ENCODE measurements around the gene ZNF629.

Gene ZNF629

DNA sequence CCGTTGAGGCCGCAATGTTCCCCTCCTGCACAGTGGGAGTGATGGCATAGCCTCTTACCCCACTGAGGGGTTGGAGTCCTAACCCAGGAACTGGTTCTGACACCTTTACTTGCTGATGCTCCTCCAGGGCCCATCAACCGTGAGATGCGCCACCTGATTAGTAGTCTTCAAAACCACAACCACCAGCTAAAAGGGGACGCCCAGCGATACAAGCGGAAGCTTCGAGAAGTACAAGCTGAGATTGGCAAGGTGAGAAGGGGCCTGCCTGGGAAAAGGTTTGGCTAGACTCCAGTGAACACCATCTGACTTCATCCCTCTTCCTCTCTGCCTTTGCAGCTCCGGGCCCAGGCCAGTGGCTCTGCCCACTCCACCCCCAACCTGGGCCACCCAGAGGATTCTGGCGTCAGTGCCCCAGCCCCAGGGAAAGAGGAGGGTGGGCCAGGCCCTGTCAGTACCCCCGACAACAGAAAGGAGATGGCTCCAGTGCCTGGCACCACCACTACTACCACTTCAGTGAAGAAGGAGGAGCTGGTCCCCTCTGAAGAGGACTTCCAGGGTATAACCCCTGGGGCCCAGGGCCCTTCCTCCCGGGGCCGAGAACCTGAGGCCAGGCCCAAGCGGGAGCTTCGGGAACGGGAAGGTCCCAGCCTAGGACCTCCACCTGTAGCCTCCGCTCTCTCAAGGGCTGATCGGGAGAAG, 19.1 kb downstream of the ZNF629 start:
- DNase-seq (ENCODE audit: low read depth): no peak

DNA sequence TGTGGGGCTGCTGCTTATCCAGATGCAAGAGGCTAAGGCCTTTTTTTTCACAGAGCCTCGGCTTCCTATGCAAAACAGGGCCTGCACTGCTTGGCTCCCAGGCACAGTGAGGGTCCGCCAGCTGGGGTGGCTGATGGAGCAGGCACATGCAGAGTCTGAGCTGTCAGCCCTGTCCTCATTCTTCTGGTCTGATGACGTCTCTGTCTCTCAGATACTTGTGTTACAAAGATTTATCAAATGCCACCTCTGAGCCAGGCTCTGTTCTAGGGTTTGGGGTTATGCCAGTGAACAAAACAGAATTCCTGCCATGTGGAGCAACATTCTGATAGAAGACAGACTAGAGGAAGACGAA, 20.1 kb downstream of the ZNF629 start:
- no peak for DNase-seq (ENCODE audit: low read depth)

DNA sequence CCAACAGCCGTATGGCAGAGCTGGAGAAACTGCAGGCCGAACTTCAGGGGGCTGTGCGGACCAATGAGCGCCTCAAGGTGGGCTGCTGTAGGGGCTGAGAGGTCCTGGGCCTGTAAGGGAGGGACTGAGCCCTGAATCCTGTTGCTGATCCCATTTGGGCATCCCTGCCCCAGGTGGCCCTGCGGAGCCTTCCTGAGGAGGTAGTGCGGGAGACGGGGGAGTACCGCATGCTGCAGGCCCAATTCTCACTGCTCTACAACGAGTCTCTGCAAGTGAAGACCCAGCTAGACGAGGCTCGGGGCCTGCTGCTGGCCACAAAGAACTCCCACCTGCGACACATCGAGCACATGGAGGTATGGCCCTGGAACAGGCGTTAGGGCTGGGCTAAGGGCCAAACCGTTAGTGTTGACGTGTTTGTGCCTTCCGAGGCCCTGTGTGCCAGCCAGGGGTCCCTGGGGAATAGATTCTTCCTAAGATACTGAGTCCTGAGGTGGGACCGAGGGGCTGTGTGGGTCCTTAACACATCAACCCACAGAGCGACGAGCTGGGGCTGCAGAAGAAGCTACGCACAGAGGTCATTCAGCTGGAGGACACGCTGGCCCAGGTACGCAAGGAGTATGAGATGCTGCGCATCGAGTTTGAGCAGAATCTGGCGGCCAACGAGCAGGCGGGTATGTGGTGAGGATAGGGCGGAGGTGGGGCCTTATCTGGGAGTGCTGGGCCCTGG, 20.6 kb downstream of the ZNF629 start:
- DNase-seq (ENCODE audit: low read depth): no peak

DNA sequence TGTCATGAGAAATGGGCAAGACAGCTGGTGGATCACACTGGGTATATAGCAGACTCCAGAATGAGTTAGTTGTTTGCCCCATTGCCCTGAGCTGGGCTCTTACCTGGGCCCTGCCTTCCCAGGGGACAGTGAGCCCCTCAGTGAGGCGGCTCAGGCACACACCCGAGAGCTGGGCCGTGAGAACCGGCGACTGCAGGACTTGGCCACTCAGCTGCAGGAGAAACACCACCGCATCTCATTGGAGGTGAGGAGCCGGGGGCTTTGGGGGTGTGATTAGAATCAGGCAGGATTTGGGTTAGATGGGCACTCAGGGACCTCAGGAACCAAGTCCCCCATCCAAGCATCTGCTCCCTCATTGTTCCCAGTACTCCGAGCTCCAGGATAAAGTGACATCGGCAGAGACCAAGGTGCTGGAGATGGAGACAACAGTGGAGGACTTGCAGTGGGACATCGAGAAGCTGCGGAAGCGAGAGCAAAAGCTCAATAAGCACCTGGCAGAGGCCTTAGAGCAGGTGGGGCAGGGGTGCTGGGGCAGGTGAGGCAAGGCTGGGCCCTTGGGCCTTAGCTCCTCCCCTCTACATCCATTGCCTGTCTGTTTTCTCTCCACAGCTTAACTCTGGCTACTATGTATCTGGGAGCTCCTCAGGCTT, 22.1 kb downstream of the ZNF629 start:
- no peak for DNase-seq (ENCODE audit: low read depth)

DNA sequence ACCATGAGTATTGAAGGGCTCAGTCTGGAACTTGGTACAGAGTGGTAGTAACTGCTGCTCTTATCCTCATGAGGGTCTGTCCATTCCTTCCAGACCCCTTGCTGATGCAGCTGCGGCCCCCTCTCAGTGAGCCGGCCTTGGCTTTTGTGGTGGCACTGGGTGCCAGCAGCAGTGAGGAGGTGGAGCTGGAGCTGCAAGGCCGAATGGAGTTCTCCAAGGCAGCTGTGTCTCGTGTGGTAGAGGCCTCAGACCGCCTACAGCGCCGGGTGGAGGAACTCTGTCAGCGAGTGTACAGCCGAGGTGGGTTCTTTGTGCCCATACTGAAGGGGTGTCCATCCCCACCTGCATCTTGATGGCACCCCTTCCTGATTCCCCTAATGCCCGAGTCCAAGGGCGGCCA, 22.9 kb downstream of the ZNF629 start:
- DNase-seq (ENCODE audit: low read depth): no peak

DNA sequence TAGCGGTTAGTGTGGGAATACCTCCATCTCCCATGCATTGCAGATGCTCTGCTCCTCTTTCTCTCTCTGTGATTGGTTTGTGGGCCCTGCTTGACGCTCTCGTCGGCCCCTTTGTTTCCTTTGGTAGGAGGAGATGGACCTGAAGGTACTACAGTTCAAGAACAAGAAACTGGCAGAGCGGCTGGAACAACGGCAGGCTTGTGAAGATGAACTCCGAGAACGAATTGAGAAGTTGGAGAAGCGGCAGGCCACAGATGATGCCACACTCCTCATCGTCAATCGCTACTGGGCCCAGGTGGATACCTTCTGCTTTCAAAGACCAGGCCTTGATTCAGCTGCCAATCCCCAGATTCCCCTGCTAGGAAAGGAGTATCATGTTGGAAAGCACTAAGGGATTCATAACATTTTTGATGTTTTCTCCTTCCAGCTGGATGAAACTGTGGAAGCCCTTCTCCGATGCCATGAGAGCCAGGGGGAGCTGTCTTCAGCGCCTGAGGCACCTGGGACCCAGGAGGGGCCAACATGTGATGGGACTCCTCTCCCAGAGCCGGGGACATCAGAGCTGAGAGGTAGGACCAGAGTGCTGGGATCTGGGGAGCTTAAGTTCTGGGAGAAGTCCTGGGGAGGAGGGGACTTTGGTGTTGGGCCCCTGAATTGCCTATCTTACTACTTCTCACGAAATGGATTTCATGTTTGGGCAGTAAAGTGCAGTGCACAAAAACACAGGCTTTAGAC, 23.8 kb downstream of the ZNF629 start:
- no peak for DNase-seq (ENCODE audit: low read depth)

DNA sequence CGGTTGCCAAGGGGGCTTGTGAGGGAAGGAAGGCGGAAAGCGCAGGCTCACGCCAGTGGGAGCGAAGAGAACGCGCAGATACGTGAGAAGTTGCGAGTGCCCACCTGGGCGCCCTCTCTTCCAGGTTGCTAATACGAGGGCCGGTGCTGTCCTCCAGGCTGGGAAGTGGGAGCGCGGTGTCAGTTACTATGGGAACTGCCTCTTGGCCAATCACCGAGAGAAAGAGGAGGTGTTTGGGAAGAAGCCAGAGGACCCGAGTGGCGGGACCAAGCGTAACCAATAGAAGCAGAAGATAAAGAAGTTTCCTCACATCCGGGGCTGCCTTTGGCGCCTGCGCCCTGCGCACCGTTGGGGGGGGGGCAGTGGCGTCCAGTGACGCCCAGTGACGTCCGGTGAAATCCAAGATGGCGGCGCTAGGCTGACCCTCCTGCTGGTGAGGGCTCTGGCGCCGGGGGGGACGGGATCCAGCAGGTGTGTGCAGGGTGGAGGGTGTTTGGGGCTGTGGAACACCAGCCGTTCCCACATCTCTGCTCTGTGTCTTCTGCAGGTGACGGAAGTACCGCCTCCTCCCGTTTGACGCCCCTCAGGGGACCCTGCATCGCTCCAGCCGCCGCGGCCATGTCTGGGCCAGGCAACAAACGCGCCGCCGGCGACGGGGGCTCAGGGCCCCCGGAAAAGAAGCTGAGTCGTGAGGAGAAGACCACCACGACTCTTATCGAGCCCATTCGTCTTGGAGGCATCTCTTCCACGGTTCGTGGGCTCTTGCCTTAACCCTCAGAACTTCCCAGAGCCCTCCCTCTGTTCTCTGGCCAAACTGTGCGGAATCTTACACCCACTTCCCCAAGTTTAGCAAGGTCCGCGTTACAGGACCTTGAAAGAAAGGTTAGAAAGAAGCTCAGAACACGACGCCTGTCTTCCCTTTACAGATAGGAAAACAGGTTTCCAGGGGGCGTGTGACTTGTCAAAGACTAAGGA, 24.8 kb downstream of the ZNF629 start, which contains the start of the genes CFAP119 and RNF40:
Gene CFAP119, minus strand, starts transcription at position 135 of the 975 bp plus-strand sequence. CDS start 314 bp downstream, outside the sequence.
Gene RNF40, plus strand, starts transcription at position 395 of the 975 bp plus-strand sequence. Its CDS starts 224 bp downstream, at position 619.
- peak; percentile 96 for DNase-seq (ENCODE audit: low read depth)

DNA sequence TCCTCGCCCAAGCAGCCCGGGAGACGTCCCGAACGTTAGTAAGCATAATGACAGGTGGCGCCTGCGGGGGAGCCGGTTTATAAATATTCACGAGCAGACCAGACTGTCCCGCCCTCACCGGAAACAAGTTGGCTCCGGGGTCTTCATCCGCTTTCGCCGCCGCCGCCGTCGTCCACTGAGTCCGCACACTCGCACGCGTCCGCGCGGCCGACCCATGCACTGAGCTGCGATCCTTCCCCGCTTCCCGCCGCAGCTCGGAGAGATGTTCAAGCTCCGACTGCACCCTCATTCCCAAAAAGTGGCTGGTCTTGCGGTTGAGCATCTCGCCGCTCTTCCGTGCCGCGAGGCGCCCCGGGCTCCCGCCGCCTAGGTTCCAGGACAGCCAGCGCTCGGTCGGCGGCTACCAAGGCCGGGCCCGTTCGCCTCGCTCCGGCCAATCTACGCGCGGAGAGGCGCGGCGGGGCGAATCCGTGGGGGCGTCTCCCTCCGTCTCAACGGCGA, 25.5 kb downstream of the ZNF629 start:
- no peak for DNase-seq (ENCODE audit: low read depth)

DNA sequence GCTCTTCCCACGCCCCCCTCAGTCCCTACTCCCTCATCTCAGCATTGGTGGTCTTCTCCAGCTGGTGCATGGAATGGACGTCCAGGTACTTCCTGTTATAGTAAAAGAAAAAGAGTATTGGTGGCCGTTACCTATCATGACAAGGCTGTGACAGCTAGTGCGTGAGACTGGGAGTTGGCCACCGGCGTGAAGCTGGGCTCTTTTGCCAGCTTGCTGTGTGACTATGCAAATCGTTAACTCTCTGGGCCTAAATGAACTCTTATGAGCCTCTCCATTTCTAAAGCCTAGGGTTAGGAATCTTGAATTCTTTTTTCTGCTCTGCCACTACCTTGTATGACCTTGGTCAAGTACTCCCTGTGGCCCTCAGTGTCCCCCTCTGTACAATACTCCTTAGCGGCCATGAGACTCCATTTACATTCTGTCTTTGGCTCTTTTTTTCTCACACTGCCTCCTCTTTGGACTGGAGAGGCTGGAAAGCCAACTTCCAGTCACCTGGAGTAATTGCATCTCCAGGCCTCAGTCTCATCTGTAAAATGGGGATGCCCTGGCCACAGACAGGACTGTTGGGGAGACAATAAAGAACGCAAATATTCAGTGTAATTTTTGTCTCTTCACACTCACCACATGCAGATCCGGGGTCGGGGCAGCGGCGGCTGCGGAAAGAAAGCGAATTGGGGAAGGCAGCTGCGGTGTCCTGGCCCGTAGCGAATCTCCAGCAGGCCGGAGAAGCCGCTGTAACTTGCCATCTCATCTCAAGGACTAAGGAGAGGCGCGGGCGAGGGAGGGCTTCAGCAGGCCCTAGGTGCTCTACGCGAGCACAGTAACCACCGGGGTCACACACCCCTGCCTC, 26.2 kb downstream of the ZNF629 start:
- no peak for DNase-seq (ENCODE audit: low read depth)

DNA sequence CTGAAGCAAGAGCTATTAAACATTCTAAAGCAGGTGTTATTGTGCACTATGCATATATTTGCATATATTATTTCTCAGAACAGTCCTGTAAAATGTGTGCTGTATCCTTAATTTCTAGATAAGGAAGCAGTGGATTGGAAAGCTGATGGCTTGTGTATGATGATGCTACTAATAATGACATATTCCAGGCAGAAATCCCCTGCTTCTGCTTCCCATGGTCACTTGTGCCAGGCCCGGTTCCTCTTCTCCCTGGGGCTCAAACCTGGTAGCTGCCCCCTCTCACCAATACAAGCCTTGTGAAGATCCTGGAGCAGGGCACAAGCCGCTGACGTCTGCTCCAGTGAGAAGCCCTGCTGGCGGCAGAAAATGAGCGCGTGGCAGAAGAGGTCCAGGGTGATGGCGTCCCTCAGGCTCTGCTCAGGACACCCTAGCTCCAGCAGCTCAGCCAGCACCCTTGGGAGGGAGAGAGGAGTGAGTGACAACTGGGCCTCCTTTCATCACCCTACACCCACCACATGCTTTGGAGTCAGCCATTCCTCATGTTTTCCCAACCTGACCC, 26.9 kb downstream of the ZNF629 start:
- no peak for DNase-seq (ENCODE audit: low read depth)

DNA sequence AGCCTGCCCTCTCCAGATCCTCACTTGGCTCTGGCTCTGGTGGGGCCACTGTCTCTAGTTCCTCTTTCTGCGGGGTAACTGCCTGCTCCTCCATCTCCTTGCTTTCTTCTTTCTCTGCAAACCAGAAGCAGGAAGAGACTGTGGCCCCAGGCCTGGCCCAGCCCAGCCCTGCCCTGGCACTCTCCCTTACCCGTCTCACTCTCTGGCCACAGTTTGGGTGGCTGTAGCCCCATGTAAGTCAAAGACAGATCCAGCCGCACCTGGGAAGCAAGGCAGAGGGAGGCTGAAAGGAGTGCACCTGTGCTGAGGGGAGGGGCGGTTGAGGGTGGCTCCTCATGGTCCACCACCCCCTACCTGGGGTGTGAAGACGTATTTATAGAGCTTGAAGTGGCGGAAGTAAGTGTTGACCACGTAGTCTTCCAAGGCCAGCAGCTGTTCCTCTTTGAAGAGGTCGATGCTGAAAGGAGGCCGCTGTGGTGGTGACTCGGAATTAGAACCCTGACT, 28.0 kb downstream of the ZNF629 start:
- no peak for DNase-seq (ENCODE audit: low read depth)

DNA sequence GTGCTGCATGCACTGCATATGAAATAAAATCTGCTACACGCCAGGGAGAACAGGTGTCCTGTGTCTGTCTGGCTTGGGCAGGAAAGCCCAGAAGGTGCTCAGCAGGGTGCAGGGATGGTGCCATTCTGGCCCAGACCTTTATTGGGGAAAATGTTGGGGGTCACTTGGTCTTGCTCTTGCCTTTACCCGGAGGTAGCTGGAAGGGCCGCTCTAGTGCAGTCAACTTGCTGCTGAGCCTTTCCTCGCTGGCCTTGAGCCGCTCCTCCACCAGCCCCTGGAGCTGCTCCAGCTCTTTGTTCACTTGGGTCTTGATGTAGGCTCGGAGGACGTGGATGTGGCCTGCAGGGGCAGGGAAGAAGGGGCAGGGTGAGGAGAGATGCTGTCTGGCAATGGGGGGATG, 29.7 kb downstream of the ZNF629 start:
- DNase-seq (ENCODE audit: low read depth): no peak

DNA sequence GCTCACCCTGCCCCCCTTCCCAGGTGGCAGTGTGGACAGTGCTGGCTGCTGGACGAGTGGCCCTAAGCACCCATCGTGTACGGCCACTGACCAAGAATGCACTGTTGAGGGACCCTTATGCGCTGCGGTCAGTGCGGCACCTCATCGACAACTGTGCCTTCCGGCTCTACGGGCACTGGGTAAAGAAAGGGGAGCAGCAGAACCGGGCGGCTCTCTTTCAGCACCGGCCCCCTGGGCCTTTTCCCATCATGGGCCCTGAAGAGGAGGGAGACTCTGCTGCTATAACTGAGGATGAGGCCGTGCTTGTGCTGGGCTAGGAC, 30.3 kb downstream of the ZNF629 start:
- DNase-seq (ENCODE audit: low read depth): no peak

DNA sequence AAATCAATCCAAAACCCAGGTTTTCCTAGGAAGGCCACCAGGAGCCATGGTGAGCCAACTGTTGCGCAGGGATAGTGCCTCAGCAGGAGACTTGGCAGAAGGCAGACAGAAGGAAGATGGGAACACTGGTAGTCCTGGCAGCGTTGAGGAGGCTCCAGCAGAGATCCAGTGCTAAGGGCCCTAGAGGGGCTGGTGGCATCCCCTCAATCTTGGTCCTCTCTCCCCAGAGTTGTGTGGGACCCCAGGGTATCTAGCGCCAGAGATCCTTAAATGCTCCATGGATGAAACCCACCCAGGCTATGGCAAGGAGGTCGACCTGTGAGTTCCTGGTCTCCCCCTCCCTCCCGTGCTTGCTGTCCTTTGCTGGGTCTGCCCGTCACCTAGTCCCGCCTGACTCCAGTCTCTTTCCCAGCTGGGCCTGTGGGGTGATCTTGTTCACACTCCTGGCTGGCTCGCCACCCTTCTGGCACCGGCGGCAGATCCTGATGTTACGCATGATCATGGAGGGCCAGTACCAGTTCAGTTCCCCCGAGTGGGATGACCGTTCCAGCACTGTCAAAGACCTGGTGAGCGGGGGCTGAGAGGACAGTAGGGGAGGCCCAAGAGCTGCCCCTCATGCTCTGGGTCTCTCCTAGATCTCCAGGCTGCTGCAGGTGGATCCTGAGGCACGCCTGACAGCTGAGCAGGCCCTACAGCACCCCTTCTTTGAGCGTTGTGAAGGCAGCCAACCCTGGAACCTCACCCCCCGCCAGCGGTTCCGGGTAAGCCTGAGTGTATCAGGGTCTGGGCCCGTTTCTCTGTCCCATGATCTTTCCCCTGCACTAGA, 30.8 kb downstream of the ZNF629 start:
- DNase-seq (ENCODE audit: low read depth): no peak

DNA sequence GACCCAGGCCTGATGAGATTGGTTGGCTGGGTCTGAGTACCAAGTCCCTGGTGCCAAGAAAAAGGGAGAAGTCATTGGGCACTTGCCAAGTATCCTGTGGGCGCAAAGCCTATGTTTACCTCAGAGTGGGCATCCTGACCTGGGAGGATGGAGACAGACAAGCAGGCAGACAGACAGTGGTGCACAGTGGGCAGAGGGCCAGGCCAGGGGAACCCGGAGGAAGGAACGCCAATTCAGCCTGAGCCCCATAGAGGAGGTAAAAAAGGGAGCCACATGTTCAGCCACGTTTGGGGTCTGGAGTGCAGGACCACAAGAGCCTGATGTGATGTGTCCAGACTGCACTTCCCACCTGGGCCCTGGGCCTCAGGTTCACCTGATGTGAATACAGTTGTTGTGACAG, 33.4 kb downstream of the ZNF629 start:
- no peak for DNase-seq (ENCODE audit: low read depth)

DNA sequence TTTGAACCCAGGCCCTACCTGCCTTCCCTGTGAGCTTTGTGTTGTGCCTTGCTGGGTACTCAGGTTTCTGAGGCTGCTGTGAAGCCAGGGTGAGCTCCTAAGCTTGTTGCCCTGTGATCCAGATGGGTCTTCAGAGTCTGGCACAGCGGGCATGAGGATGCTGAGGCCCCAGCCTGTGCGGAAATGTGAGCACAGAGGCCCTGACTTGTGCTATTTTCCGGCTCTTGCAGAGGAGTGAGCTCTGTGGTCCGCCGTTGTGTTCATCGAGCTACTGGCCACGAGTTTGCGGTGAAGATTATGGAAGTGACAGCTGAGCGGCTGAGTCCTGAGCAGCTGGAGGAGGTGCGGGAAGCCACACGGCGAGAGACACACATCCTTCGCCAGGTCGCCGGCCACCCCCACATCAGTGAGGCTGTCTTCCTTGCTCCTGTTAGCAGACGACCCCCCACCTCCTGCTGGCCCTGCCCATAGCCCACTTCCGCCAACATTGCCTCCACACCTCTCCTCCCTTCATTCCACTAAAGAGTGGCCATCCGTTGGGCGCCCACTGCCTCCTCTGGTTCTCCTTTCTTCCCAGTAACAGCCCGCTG, 36.0 kb downstream of the ZNF629 start:
- no peak for DNase-seq (ENCODE audit: low read depth)

DNA sequence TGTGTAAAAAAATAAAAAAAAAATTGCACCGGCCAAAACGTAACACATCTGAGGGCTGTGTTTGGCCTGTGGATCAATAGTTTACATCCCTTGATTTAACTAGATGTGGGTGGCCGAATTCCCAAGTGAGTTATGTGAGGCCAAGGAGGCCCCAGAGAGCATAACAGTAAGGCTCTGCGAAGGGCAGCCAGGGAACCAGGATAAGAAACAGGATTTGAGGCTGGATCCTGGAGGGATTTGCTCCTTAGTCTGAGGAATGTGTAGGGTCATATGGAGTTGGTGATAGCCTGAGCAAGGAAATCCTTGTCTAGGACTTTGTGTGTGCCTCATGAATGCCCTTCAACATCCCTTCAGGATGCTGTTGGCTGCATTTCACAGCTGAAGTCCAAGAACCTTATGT, 36.8 kb downstream of the ZNF629 start:
- DNase-seq (ENCODE audit: low read depth): no peak
